ENCODE measurements around the gene F10. TPM values are rescaled to one million over a fixed set of nuclear protein-coding genes. Genes with fewer than 3 reads are reported as not detected.

F10 gene
- total RNA-seq, 1 donor from 2014 or later: 8.9 TPM

DNA sequence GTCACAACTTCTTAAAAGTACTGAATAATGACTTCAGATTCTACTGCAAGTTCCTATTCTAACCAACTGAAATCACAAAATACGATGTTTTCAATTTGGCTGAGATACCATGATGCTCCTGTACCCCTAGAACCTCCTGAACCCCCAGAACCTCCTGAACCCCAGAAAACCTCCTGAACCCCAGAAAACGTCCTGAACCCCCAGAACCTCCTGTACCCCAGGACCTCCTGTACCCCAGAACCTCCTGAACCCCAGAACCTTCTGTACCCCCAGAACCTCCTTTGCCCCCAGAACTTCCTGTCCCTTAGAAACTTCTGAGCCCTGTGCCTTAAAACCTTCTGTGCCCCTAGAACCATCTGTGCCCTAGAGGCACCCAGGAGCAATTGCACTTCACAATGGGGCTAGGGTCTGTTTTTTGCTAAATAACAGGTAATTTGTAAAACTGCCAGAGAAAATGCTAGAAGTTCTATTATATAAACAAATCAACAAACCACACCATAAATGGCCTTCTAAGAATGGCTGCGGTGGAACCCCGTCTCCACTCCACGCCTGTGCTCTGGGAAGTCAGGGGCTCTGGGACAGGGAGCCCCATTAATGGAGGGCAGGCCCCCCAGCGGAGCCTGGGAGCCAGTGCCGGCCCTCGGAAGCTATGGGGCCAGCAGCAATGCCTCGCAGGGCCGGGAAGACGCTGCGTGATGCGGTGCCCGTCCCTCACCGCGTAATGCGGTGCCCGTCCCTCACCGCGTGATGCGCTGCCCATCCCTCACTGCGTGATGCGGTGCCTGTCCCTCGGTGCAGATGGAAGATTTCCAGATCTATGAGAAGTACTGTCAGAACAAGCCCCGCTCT, 38.3 kb upstream of the F10 start:
- ATAC-seq (no peak), DNase-seq (peak; percentile 21)
- Histone ChIP-seq H3K27ac (no peak overlapping the region), H3K4me1 (no peaks in the 10 kb centered on the region), H3K4me3 (no peak overlapping the region), H3K36me3 (peaks cover 23% of the 10 kb centered on the region), H3K9me3 (no peaks in the 10 kb centered on the region), H3K27me3 (ENCODE audit: low read depth) (no peaks in the 10 kb centered on the region)
- intact Hi-C loops (cut with DNase I): no loop called here
- TF ChIP-seq, protein P1, sequence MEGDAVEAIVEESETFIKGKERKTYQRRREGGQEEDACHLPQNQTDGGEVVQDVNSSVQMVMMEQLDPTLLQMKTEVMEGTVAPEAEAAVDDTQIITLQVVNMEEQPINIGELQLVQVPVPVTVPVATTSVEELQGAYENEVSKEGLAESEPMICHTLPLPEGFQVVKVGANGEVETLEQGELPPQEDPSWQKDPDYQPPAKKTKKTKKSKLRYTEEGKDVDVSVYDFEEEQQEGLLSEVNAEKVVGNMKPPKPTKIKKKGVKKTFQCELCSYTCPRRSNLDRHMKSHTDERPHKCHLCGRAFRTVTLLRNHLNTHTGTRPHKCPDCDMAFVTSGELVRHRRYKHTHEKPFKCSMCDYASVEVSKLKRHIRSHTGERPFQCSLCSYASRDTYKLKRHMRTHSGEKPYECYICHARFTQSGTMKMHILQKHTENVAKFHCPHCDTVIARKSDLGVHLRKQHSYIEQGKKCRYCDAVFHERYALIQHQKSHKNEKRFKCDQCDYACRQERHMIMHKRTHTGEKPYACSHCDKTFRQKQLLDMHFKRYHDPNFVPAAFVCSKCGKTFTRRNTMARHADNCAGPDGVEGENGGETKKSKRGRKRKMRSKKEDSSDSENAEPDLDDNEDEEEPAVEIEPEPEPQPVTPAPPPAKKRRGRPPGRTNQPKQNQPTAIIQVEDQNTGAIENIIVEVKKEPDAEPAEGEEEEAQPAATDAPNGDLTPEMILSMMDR (IDR thresholded peaks at IDR 0.05): no peak

DNA sequence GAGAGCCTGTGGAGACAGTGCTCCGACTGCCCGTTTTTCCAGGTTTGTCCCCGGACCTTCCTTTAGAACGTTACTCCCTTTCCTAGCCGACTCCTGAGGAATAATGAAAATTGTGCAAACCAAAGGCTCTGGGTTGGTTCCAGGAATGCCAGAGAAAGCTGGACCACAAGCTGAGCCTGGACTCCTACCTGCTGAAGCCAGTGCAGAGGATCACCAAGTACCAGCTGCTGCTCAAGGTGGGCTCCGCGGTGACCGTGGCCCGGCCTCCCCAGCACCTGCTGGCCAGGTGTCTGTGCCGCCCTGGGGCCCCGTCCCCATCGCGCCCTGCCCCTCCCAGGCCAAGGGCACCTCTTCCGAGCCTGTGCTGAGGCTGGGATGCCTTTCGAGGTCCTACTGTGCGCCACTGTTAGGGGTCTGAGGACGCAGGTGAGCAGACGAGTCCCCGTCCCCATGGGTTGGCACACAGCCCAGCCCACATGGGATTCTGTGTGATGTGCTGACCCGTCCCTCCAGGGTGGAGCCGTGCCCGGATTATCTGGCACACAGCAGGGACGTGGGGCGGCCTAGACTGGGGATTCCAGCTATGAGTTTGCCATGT, 37.6 kb upstream of the F10 start:
- Histone ChIP-seq H3K4me1 (no peaks in the 10 kb centered on the region), H3K27ac (no peak overlapping the region), H3K27me3 (ENCODE audit: low read depth) (no peaks in the 10 kb centered on the region), H3K4me3 (no peak overlapping the region), H3K9me3 (no peaks in the 10 kb centered on the region), H3K36me3 (peaks cover 28% of the 10 kb centered on the region)
- peak; percentile 43 for DNase-seq
- ATAC-seq: no peak
- intact Hi-C loops (cut with DNase I): no loop called here
- TF ChIP-seq, protein P1 (IDR thresholded peaks at IDR 0.05): no peak

DNA sequence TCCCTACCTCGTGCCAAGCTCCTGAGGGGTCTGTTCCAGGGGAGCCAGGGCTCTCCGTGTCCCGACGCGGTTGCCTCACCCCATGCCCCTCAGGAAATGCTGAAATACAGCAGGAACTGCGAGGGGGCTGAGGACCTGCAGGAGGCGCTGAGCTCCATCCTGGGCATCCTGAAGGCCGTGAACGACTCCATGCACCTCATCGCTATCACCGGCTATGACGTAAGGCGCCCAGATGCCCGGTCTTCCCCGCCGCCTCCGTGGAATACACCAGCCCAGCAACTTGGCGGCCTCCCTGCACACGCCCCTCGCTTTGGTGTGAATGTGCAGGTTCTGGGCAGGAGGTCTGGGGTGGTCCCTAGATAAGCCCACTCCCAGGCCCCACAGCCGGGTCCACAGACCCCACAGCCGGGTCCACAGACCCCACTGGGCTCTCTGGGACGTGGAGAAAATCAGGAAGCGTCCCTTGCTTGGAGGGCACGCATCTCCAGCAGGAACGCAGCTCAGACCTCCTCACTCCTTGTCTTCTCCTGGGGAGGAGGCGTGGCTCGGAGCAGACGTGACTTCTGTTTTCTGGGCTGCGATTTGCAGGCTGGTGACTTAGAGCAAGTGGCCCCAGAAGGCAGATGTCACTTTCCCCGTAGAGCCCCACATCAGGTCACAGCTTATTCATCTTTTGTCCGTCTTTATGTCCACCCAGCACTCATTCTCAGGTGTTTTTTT, 36.4 kb upstream of the F10 start:
- Histone ChIP-seq H3K4me1 (no peaks in the 10 kb centered on the region), H3K36me3 (peaks cover 27% of the 10 kb centered on the region), H3K9me3 (no peaks in the 10 kb centered on the region), H3K27ac (no peak overlapping the region), H3K27me3 (ENCODE audit: low read depth) (no peaks in the 10 kb centered on the region), H3K4me3 (no peak overlapping the region)
- DNase-seq (peak; percentile 39), ATAC-seq (no peak)
- TF ChIP-seq, protein P1 (IDR thresholded peaks at IDR 0.05): no peak
- intact Hi-C loops (cut with DNase I): no loop called here

DNA sequence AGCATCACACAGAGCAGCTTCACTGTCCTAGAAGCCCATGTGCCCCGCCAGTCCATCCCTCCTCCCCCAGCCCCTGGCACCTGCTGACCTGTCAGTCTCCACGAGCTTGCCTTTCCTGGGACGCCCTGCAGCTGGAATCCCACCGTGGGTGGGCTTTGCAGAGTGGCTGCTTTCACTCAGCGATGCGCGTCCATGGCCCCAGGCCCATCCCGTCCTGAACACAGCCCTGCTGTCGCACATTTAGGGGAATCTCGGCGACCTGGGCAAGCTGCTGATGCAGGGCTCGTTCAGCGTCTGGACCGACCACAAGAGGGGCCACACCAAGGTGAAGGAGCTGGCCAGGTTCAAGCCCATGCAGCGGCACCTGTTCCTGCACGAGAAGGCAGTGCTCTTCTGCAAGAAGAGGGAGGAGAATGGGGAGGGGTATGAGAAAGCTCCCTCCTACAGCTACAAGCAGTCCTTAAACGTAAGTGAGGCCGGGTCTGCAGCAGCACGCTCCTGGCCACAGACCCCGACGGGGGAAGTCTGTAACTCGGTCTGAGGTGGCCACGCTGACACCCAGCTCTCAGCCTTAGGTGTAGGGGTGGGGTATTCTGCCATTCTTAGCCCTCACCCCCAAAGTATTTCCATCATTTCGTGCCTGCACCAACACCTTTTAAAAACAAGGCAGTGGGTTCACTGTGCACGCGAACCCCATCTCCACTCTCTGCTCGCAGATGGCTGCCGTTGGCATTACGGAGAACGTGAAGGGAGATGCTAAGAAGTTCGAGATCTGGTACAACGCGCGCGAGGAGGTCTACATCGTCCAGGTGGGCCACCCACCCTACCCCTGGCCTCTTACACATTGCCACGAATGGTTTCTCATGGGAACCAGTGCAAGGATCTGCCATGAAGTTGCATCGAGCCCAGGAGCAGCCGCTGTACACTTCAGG, 35.3 kb upstream of the F10 start:
- Histone ChIP-seq H3K9me3 (no peaks in the 10 kb centered on the region), H3K4me1 (no peaks in the 10 kb centered on the region), H3K4me3 (no peak overlapping the region), H3K36me3 (peaks cover 26% of the 10 kb centered on the region), H3K27me3 (ENCODE audit: low read depth) (no peaks in the 10 kb centered on the region), H3K27ac (no peak overlapping the region)
- TF ChIP-seq, protein P1 (IDR thresholded peaks at IDR 0.05): no peak
- DNase-seq: peak; percentile 41
- intact Hi-C loops (cut with DNase I): no loop called here
- no peak for ATAC-seq
